AG09309 (cell line): ENCODE data around the gene KLC4.

ENCODE experiments used
- DNase-seq: peaks from one replicate; pipeline ENCODE4 v3.0.0-alpha.2; 2010; ENCODE audit warnings: low read depth
- H3K4me3 ChIP-seq: 2 replicates; pipeline ENCODE4 v1.5.1; 2011; ENCODE audit warnings: mild to moderate bottlenecking, low read depth, low read length, moderate library complexity; ENCODE audit not compliant: control insufficient read depth
- CTCF ChIP-seq: IDR thresholded peaks from 2 replicates; pipeline ENCODE4 v1.5.1; 2011; ENCODE audit warnings: mild to moderate bottlenecking, low read depth, low read length, inconsistent platforms; ENCODE audit not compliant: insufficient read depth, control insufficient read depth; ENCODE audit errors: missing control alignments

KLC4 gene

DNA sequence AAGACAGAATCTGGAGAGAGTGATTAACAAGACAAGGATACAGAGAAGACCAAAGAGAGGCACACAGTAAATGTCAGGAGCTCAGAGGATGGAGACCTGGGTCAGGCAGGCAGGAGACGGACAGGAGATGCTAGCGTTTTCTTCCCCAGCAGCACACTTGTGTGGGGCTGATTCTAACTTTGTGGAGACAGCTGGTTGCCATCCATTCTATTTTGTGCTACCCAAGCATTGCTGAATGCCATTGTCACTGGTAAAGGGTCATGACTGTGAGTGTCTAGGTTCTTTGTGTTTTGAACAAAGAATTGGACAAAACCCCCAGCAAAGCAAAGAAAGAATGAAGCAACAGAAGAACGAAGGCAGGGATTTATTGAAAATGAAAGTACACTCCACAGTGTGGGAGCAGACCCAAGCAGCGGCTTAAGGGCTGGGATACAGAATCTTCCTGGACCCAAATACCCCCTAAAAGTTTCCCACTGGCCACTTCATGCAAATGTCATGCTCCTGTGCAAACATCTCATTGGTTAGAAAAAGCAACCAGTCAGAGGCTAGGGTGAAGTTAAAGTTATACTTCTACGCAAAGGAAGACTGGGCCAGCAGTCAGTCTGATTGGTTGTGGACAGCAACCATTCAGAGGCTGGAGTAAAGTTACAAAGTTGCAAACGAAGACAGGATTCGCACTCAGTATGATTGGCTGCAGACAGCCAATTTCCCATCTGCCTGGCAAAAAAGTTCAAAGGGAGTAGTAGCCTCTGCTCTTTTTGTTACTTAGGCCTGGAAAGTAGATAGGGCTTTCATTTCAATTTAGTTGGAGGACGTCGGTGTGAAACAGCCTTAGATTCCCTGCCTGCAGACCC is 34.2 kb downstream of the KLC4 start:
- TF ChIP-seq CTCF: no peak
- H3K4me3 ChIP-seq: no peak overlapping the region; the same call in 1 of the 2 replicates
- peak; percentile 64 for DNase-seq

GRCh38 chr6:43095939-43096338 is 36.5 kb downstream of the KLC4 start:
- TF ChIP-seq CTCF: no peak
- no peak overlapping the region for H3K4me3 ChIP-seq
- no peak for DNase-seq

DNA sequence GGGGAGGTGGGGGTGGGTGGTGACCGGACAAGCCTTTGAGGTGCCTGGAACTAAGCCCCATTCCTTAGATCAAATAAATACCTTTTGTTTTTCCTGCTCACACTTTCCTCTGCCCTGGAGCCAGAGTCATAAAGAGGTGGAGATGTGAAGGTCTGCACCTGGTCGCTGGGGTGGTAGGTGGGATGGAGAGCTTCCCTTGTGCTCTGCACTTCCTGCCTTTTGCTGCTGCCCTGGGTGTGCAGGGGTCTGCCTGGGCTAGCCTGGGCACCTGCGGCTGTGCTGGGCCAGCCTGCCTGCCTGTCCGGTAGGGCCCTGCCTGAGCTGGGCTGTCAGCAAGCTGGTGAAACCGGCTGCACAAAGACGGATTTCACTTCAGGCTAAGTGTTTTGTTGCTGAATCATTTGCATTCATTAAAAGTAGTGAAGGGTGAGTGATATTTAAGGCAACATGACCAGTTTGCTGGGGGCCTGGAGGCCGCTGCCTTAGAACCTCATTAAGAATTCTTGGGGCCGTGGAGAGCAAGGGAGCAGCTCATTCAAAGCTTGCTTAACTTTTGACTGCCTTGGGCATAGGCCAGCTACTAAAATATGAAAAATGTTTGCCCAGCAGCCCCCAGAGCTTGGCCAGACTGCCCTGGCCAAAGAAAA is 37.1 kb downstream of the KLC4 start:
- H3K4me3 ChIP-seq: peak overlapping the region; percentile 22
- TF ChIP-seq CTCF: peak; percentile 15
- peak; percentile 92 for DNase-seq

DNA sequence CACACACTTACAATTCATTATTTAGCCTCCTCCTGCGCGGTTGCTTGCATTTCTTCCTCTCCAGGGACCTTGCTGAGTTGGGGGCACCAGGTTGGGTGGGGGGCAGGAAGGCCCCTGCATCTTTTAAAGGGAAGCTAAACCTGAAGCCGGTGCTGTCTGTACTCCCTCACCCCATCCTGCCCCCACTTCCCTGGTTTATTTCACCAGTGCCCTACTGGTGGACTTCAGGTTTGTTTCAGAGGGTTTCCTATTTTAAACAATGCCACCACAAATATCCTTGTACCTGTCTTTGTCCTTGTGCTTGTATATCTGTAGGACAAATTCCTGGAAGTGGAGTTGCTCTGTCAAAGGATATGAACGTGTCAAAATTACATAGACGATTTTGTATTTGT is 37.7 kb downstream of the KLC4 start:
- peak overlapping the region; percentile 19 for H3K4me3 ChIP-seq
- peak; percentile 1 for TF ChIP-seq CTCF
- no peak for DNase-seq

- H3K4me3 ChIP-seq: no peak overlapping the region
- DNase-seq: no peak
- no peak for TF ChIP-seq CTCF
Observed at GRCh38 chr6:43097502-43097901, 38.1 kb downstream of the KLC4 start.

DNA sequence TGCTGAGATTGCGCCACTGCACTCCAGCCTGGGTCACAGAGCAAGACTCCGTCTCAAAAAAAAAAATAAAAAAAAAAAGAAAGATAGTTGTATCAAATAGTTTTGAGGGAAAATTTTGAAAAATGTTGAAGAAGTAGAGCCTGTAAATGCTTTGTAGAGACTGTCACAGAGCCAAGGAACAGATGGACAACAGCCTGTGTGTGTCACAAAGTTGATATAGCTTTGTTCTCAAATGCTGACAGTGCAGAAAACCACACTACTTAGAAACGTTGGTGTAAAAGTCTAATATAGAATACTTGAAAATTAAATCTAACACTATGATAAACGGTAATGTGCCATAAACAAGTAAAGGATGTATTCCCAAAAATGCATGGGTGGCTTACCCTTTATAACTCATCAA is 42.1 kb downstream of the KLC4 start:
- DNase-seq: no peak
- H3K4me3 ChIP-seq: no peak overlapping the region
- no peak for TF ChIP-seq CTCF
